Measurements from ENCODE around the gene SAP25.

- TF ChIP-seq RFX5 (IDR thresholded peaks at IDR 0.05; ENCODE audit: low read depth, low read length) (no peak), POLR2A (IDR thresholded peaks at IDR 0.05; ENCODE audit: low read depth, low read length) (no peak), CEBPB (IDR thresholded peaks at IDR 0.05; ENCODE audit: low read depth, low read length) (no peak), CTCF (conservative IDR thresholded peaks at IDR 0.05; ENCODE audit: low read depth, low read length) (peak; percentile 18; the same call in 1 of the 2 replicates), USF2 (IDR thresholded peaks at IDR 0.05; ENCODE audit: low read depth, low read length) (peak; percentile 31; the same call in 1 of the 2 replicates), BHLHE40 (IDR thresholded peaks at IDR 0.05; ENCODE audit: low read depth, low read length) (peak; percentile 43; the same call in 1 of the 2 replicates), FOS (IDR thresholded peaks at IDR 0.05; ENCODE audit: low read depth, low read length) (peak; percentile 89)
Measured at GRCh38 chr7:100545360-100546128, 28.2 kb downstream of the SAP25 start.
